HCT116 (cell line): ENCODE measurements around the gene ADD1. TPM values are rescaled to one million over a fixed set of nuclear protein-coding genes. Genes with fewer than 3 reads are reported as not detected.

Experiments
- ATAC-seq: fragments of 200-7000 bp; cut with Tn5 transposase; 2 replicates; pipeline ENCODE4 v1.9.1; 2020; ENCODE audit warnings: mild to moderate bottlenecking, moderate library complexity
- BruUV-seq: library from RNA; stranded (reverse); fragments of 400-500 nt; replicated peaks from 2 replicates; lab custom pipeline; 2021; lab: Mats Ljungman, UMichigan
- CTCF ChIA-PET: fragments of 300-600 bp; sonication (Branson Sonifier 250); formaldehyde crosslinking; loops from one replicate; lab custom pipeline; 2021; ENCODE audit warnings: antibody characterized with exemption; lab: Charles Lee
- POLR2A ChIA-PET: fragments of 300-600, 350-600 bp; sonication (Branson Sonifier 250); formaldehyde crosslinking; loops from one replicate; lab custom pipeline; 2021; ENCODE audit warnings: antibody characterized with exemption; lab: Charles Lee
- RAD21 ChIA-PET, 2 experiments: fragments of 300-600 bp; sonication (Branson Sonifier 250); formaldehyde crosslinking; loops; one replicate each; lab custom pipeline; 2023; ENCODE audit warnings: low total read pairs in 2 of 2; ENCODE audit not compliant: uncharacterized antibody in 2 of 2, unreplicated experiment in 2 of 2, low non-redundant PET in 1 of 2; lab: Charles Lee
- DNase-seq: peaks from one replicate; pipeline ENCODE4 v3.0.0-alpha.2; 2010; ENCODE audit warnings: low read depth, low spot score
- H2AFZ ChIP-seq: fragments of 200-600 bp; shearing (Covaris generic), sonication (generic); 2 replicates; pipeline ENCODE4 v1.6.1; 2017; ENCODE audit warnings: low read depth, mixed run types, mixed read lengths, antibody characterized with exemption, low read length; ENCODE audit not compliant: poor library complexity, severe bottlenecking
- H3K27ac ChIP-seq: 2 replicates; pipeline ENCODE4 v1.5.1; 2012; ENCODE audit warnings: low read depth, low read length
- H3K27me3 ChIP-seq: fragments of 200-600 bp; sonication (generic); 2 replicates; pipeline ENCODE4 v1.6.1; 2016; ENCODE audit warnings: mixed run types, low read length, mixed read lengths; ENCODE audit not compliant: insufficient read depth
- H3K36me3 ChIP-seq, 2 experiments: fragments of 200-500 bp in 1 of 2; fragments of 200-600 bp in 1 of 2; sonication (Bioruptor generic) in 1 of 2; sonication (generic) in 1 of 2; 2 replicates each; pipeline versions ENCODE4 v1.5.1 to v1.6.1; 2014 to 2016; ENCODE audit warnings: low read length in 2 of 2, inconsistent platforms in 1 of 2, mixed read lengths in 1 of 2, mixed run types in 1 of 2; ENCODE audit not compliant: insufficient read depth in 2 of 2, control insufficient read depth in 1 of 2
- H3K4me1 ChIP-seq, 2 experiments: fragments of 200-600 bp in 1 of 2; sonication (generic) in 1 of 2; 2 replicates each; pipeline versions ENCODE4 v1.5.1 to v1.6.1; 2012 to 2017; ENCODE audit warnings: low read length in 2 of 2, inconsistent platforms in 1 of 2, mild to moderate bottlenecking in 1 of 2, mixed read lengths in 1 of 2, mixed run types in 1 of 2, moderate library complexity in 1 of 2; ENCODE audit not compliant: insufficient read depth in 2 of 2, control insufficient read depth in 1 of 2
- H3K4me2 ChIP-seq: fragments of 200-600 bp; sonication (generic); 2 replicates; pipeline ENCODE4 v1.6.1; 2017; ENCODE audit warnings: mixed run types, low read length, mixed read lengths
- H3K4me3 ChIP-seq, 2 experiments: fragments of 200-600 bp in 1 of 2; sonication (generic) in 1 of 2; replicated peaks in 1 of 2; 2 replicates each; pipeline ENCODE4 v1.5.1; 2011 to 2016; ENCODE audit warnings: low read length in 2 of 2, control low read depth in 1 of 2, low read depth in 1 of 2, mild to moderate bottlenecking in 1 of 2, mixed read lengths in 1 of 2, mixed run types in 1 of 2
- H3K79me2 ChIP-seq: fragments of 200-600 bp; sonication (generic); 2 replicates; pipeline ENCODE4 v1.6.1; 2017; ENCODE audit warnings: mild to moderate bottlenecking, mixed run types, low read length, moderate library complexity, mixed read lengths; ENCODE audit not compliant: insufficient read depth
- H3K9ac ChIP-seq: fragments of 200-600 bp; sonication (generic); 2 replicates; pipeline ENCODE4 v1.6.1; 2016; ENCODE audit warnings: low read length, mixed read lengths
- H3K9me2 ChIP-seq: fragments of 200-600 bp; sonication (generic), shearing (Covaris generic); 2 replicates; pipeline ENCODE4 v1.6.1; 2017; ENCODE audit warnings: mixed run types, mild to moderate bottlenecking, moderate library complexity; ENCODE audit not compliant: insufficient read depth
- H3K9me3 ChIP-seq, 2 experiments: fragments of 200-500 bp in 1 of 2; fragments of 200-600 bp in 1 of 2; sonication (Bioruptor generic) in 1 of 2; sonication (generic) in 1 of 2; 2 replicates each; pipeline ENCODE4 v1.6.1; 2014 to 2017; ENCODE audit warnings: low read length in 2 of 2, mixed read lengths in 2 of 2, inconsistent platforms in 1 of 2, low read depth in 1 of 2, mild to moderate bottlenecking in 1 of 2, mixed run types in 1 of 2, moderate library complexity in 1 of 2; ENCODE audit not compliant: control insufficient read depth in 1 of 2, insufficient read depth in 1 of 2
- H4K20me1 ChIP-seq: fragments of 200-600 bp; sonication (generic), shearing (Covaris generic); 2 replicates; pipeline ENCODE4 v1.6.1; 2017; ENCODE audit warnings: mixed run types, mild to moderate bottlenecking, moderate library complexity; ENCODE audit not compliant: insufficient read depth
- ATF3 ChIP-seq: IDR thresholded peaks from 2 replicates; pipeline ENCODE4 v1.6.1; 2012
- CBX3 ChIP-seq: IDR thresholded peaks from 2 replicates; pipeline ENCODE4 v1.6.1; 2012; ENCODE audit warnings: low read depth
- CEBPB ChIP-seq: IDR thresholded peaks from 2 replicates; pipeline ENCODE4 v1.6.1; 2012; ENCODE audit warnings: low read depth
- CTCF ChIP-seq, 3 experiments: fragments of 200-600 bp in 1 of 3; sonication (generic) in 1 of 3; IDR thresholded peaks in 2 of 3; conservative IDR thresholded peaks in 1 of 3; 2 replicates each; pipeline ENCODE4 v1.5.1; 2012 to 2017; ENCODE audit warnings: low read depth in 2 of 3, low read length in 2 of 3, antibody characterized with exemption in 1 of 3, borderline replicate concordance in 1 of 3, control low read depth in 1 of 3, mild to moderate bottlenecking in 1 of 3, mixed read lengths in 1 of 3, mixed run types in 1 of 3, moderate library complexity in 1 of 3; ENCODE audit not compliant: insufficient read depth in 1 of 3
- EGR1 ChIP-seq: IDR thresholded peaks from 2 replicates; pipeline ENCODE4 v1.6.1; 2012; ENCODE audit warnings: low read depth
- EZH2 ChIP-seq: fragments of 200-600 bp; sonication (generic); IDR thresholded peaks from 2 replicates; pipeline ENCODE4 v1.6.1; 2017; ENCODE audit warnings: antibody characterized with exemption, mixed run types
- EZH2phosphoT487 ChIP-seq: fragments of 200-600 bp; IDR thresholded peaks from 2 replicates; pipeline ENCODE4 v1.6.1; 2018; ENCODE audit warnings: antibody characterized with exemption, borderline replicate concordance
- JUND ChIP-seq: IDR thresholded peaks from 2 replicates; pipeline ENCODE4 v1.6.1; 2012
- REST ChIP-seq: IDR thresholded peaks from 2 replicates; pipeline ENCODE4 v1.6.1; 2012; ENCODE audit warnings: low read depth
- SP1 ChIP-seq: IDR thresholded peaks from 2 replicates; pipeline ENCODE4 v1.6.1; 2012; ENCODE audit warnings: low read depth
- TCF7L2 ChIP-seq: IDR thresholded peaks from 2 replicates; pipeline ENCODE4 v1.7.0; 2011; ENCODE audit warnings: borderline replicate concordance, inconsistent platforms; ENCODE audit not compliant: insufficient read depth, insufficient read length; ENCODE audit errors: extremely low read depth
- YY1 ChIP-seq: IDR thresholded peaks from 2 replicates; pipeline ENCODE4 v1.6.1; 2011; ENCODE audit warnings: low read length, low read depth, moderate library complexity, mild to moderate bottlenecking; ENCODE audit not compliant: insufficient replicate concordance; ENCODE audit errors: extremely low read depth
- ZBTB33 ChIP-seq: IDR thresholded peaks from 2 replicates; pipeline ENCODE4 v1.6.1; 2011; ENCODE audit warnings: mild to moderate bottlenecking, low read length, moderate library complexity; ENCODE audit not compliant: insufficient replicate concordance; ENCODE audit errors: extremely low read depth
- ZFX ChIP-seq: fragments of 450-650 bp; IDR thresholded peaks from 2 replicates; pipeline ENCODE4 v1.6.1; 2017
- intact Hi-C: fragments of 100-400 bp; cut with micrococcal nuclease; formaldehyde crosslinking; loops from 2 replicates; pipeline ENCODE4 v1.10.0; 2022
- total RNA-seq: library from RNA; stranded (reverse); gene quantifications from one replicate; pipeline ENCODE4 v1.2.1, GENCODE V29; 2021; ENCODE audit not compliant: unreplicated experiment
- TF ChIP-seq, protein P1 (sequence below): IDR thresholded peaks from 2 replicates; pipeline ENCODE4 v1.6.1; 2012

The ADD1 gene
- total RNA-seq, 1 experiment from 2014 or later = 139 TPM

DNA sequence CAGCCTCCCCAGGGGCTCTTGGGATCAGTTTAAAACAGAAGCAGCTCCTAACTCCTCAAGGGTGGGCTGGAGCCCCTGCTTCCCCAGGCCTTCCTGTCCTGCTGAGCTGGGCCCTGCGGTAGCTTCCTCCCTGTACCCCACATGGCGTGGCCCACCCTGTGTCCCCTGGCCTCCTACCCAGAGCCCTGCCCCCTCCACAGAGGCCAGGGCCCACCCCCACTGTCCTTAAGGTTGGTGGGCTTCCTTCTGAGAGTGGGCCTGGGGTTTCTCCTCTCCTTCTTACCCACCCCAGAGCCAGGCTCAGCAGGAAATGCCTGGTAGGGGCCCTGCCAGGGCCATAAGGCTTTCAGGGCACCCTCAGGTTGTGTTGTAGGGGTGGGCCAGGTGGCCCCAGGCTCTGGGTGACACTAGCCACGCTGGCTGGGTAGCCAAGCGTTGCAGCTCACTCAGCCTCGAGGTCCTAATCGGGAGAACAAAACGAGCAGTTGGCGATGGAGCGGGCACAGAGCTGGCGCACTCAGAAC lies 39.1 kb upstream of the ADD1 start (continued):
- TF ChIP-seq REST (no peak), YY1 (no peak), ATF3 (no peak), TCF7L2 (no peak), ZFX (no peak), EGR1 (no peak), EZH2 (no peak), CEBPB (no peak), JUND (no peak)

GRCh38 chr4:2804973-2805501 lies 38.6 kb upstream of the ADD1 start:
- intact Hi-C loops = no loop called here
- H3K27me3 ChIP-seq = no peaks in the 10 kb centered on the region
- DNase-seq (no peak), ATAC-seq (no peak)
- ChIA-PET POLR2A (no interaction called here), CTCF (no interaction called here), RAD21 (no interaction called here)
- no peak overlapping the region for H3K27ac ChIP-seq
- peaks cover 22 to 51% of the 10 kb centered on the region in 2 experiments for H3K4me1 ChIP-seq
- TF ChIP-seq EZH2phosphoT487 (no peak), CEBPB (no peak), CTCF (IDR thresholded peaks at IDR 0.05 in 2 of 3, conservative IDR thresholded peaks at IDR 0.05 in 1 of 3; ENCODE audit: borderline replicate concordance in 1 of 3, insufficient read depth in 1 of 3, low read depth in 2 of 3, low read length in 2 of 3) (no peak), SP1 (no peak), CBX3 (no peak), ZBTB33 (no peak)
- TF ChIP-seq, protein P1, sequence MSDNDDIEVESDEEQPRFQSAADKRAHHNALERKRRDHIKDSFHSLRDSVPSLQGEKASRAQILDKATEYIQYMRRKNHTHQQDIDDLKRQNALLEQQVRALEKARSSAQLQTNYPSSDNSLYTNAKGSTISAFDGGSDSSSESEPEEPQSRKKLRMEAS = no peak
- H3K9me3 ChIP-seq = no peaks in the 10 kb centered on the region
- no peak overlapping the region for H2AFZ ChIP-seq
- H3K4me3 ChIP-seq = no peak overlapping the region
- no TSS peak for BruUV-seq
- H3K36me3 ChIP-seq = no peaks in the 10 kb centered on the region
- no peaks in the 10 kb centered on the region for H3K79me2 ChIP-seq
- H3K4me2 ChIP-seq = 0 out of 2 replicates have a peak overlapping the region, but pooled peaks have one; percentile 14
- no peaks in the 10 kb centered on the region for H3K9me2 ChIP-seq
- H3K9ac ChIP-seq = no peak overlapping the region
- H4K20me1 ChIP-seq = no peaks in the 10 kb centered on the region
